C4-2B (cell line): ENCODE results near the gene DNAJC24.

Experiments used
- H3K27ac ChIP-seq: fragments of 450-650 bp; 2 replicates; pipeline ENCODE4 v1.5.1; 2017
- ZFX ChIP-seq: fragments of 450-650 bp; IDR thresholded peaks from 2 replicates; pipeline ENCODE4 v1.6.1; 2017
- TF ChIP-seq, protein P1 (sequence below): fragments of 450-650 bp; conservative IDR thresholded peaks from 2 replicates; pipeline ENCODE4 v1.5.1; 2017; ENCODE audit warnings: mild to moderate bottlenecking

Gene DNAJC24

DNA sequence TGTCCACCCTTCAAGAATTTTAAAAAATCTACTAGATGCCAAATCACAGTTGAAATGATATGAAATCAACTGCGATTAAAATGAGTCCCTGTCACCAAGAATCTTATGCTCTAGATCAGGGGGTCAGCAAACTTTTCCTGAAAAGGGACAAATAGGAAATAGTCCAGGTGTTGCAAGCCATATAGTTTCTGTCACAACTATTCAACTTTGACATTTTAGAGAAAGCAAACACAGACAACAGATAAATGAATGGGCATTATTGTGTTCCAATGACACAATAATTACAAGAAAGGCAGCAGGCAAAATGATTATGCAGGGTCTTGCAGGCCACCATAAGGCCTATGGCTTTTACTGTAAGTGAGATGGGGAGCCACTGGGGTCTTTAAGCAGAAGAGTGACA lies 81.2 kb downstream of the DNAJC24 start:
- no peak overlapping the region for H3K27ac ChIP-seq
- TF ChIP-seq ZFX = no peak
- TF ChIP-seq, protein P1, sequence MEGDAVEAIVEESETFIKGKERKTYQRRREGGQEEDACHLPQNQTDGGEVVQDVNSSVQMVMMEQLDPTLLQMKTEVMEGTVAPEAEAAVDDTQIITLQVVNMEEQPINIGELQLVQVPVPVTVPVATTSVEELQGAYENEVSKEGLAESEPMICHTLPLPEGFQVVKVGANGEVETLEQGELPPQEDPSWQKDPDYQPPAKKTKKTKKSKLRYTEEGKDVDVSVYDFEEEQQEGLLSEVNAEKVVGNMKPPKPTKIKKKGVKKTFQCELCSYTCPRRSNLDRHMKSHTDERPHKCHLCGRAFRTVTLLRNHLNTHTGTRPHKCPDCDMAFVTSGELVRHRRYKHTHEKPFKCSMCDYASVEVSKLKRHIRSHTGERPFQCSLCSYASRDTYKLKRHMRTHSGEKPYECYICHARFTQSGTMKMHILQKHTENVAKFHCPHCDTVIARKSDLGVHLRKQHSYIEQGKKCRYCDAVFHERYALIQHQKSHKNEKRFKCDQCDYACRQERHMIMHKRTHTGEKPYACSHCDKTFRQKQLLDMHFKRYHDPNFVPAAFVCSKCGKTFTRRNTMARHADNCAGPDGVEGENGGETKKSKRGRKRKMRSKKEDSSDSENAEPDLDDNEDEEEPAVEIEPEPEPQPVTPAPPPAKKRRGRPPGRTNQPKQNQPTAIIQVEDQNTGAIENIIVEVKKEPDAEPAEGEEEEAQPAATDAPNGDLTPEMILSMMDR = no peak

DNA sequence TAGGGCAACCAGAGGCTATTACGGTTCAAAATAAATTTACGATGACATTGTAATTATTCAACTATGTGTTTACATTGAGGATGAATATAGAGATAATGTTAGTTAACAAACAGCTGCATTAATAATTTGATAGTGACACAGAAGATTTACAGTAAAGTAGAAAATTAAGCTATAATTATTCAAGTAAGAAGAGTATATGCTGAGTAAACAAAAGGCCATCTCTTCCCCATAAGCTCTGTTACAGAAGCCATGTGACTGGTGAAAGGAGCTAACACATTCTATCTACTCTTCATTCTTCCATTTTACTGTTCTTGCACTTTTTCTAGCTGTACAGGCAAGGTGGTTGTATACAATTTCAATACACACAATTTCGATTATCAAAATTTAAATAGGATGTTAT lies 85.5 kb downstream of the DNAJC24 start:
- TF ChIP-seq, protein P1 = no peak
- TF ChIP-seq ZFX = no peak
- H3K27ac ChIP-seq = no peak overlapping the region

DNA sequence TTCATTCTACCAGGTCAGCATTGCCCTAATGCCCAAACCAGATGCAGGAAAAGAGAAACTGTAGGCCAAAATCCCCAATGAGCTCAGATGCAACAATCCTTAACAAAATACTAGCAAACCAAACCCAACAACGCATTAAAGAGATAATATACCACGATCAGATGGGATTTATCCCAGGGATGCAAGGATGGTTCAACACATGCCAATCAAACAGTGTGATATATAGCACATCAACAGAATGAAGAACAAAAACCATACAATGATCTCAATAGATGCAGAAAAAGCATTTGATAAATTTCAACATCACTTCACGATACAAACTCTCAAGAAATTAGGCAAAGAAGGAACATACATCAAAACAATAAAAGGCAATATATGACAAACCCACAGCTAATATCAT lies 94.8 kb downstream of the DNAJC24 start:
- TF ChIP-seq, protein P1 = no peak
- no peak for TF ChIP-seq ZFX
- H3K27ac ChIP-seq = no peak overlapping the region

DNA sequence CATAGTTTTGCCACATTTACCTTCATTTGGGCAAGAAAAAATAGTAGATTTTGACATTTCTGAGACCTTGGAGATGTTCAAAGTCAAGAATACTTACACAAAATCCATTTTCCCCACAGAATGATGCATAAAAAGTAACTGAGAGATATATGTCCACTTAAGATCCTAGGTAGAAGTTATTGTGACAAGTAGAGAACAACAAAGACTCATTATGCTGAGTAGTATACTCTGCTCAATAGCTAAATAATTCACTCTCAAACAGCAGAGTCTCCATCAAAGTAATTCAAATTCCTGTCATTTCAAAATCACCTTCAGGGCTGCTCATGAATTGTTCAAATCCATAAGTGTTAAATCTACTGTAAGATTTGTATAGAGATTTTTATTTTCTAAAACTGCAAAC lies 104.4 kb downstream of the DNAJC24 start:
- H3K27ac ChIP-seq = no peak overlapping the region
- TF ChIP-seq, protein P1 = no peak
- no peak for TF ChIP-seq ZFX

DNA sequence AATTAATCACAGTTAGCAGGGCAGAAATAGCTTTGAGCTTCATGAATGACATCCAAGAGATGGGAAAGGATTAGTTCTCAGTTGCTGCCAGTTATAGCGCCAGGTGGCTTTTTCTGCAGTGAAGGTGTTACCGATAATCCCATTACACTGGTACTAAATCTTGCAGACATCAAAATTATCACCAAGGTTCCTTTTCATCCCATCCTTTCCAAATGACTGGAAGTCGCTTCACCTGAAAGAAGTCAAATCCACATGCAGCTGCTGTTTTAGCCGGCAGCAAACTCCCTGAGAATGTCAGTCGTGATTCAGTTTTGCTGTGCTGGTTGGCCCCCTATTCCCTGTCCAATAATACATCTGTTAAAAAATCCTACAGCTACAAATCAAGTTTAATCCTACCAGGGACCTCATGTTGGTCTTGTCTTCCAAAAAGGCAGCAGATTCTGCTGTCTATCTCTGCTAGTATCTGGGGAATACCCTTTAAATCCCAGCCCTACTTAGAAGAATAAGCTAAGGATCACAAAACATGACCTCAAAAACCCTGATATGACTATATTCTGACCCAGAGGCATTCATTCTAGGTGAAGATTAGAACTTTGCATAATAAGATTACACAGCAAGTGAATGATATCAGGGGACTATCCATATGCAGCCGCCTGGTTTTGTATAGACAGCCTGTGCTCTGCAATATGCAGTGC lies 108.0 kb downstream of the DNAJC24 start:
- TF ChIP-seq, protein P1 = no peak
- no peak for TF ChIP-seq ZFX

DNA sequence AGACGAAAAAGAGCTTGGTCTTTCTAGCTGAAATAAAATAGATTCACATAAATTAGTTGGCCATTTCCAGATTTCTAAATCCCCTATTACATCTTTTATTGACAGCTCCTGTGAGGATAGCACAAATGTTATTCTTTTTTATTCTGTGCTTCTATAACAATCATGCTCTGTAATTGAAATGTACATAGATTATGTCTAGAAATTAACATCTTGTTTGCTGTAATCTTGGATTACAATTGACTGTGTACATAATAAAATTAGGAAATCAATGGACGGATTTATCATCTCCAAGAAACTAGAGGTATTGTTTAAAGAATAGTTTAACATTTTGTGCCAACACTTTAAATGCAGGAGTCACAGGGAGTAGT lies 108.5 kb downstream of the DNAJC24 start:
- TF ChIP-seq, protein P1 = no peak
- TF ChIP-seq ZFX = no peak
- H3K27ac ChIP-seq = no peak overlapping the region

More for the DNA sequence above, 108.0 kb downstream of the DNAJC24 start:
- no peak overlapping the region for H3K27ac ChIP-seq

DNA sequence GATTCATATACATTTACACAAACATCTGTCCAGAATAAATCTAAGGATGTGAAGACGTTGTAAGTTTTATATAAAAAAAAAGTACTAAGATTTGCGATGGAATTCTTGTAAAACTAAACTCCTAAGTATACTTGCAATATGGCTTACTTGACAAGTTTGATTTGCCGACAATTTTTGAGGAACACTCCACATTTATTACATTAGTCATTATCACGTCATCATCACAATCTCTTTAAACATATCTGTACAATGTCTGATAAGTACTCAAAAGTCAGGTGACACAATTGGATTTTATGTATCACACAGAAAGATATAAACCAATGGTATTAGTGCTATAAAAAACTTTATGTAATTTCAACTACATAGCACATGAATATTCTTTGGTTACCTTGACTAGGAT lies 109.4 kb downstream of the DNAJC24 start:
- TF ChIP-seq, protein P1 = no peak
- no peak for TF ChIP-seq ZFX
- H3K27ac ChIP-seq = no peak overlapping the region
